ENCODE results near the gene PLEKHG4. TPM values are rescaled to one million over a fixed set of nuclear protein-coding genes. Genes with fewer than 3 reads are reported as not detected.

The PLEKHG4 gene
- total and polyA plus RNA-seq, 10 donors, result 5.1 to 27.9 (median 13.0) TPM

DNA sequence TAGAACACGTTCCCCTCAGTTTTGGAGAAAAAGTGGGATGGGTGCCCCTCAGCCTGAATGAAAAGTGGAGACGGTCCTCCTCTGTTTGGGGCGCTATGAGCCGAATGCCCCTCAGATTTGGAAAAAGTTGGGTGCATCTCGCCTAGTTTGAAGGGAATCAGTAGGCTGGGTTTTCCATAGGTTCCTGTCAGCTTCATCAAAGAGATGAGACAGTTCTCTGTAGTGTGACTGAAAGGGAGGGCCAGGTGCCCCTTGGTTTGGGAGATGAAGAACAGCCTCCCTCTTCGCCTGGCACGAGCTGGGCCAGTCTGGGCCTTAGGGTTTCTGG lies 31.3 kb upstream of the PLEKHG4 start:
- H3K4me1 ChIP-seq, result peaks cover 32 to 87% (median 60%) of the 10 kb centered on the region in 6 donors
- no peak for DNase-seq
- H3K27ac ChIP-seq, result peak overlapping the region in 6 of 8 donors; percentile 92 to 96 (median 92)
- intact Hi-C loops (cut with DNase I; ENCODE audit: low total_unique reads), result no loop called here
- 3 to 17% (median 7%) methylated on average over 6 to 7 of the region's 7 CpGs for WGBS, 5 donors
- H3K36me3 ChIP-seq, result peaks cover 0 to 5% (median 0%) of the 10 kb centered on the region in 6 donors
- no peak for TF ChIP-seq POLR2AphosphoS5 (IDR thresholded peaks at IDR 0.05)
- no peak for TF ChIP-seq POLR2A (IDR thresholded peaks at IDR 0.05)
- TF ChIP-seq, protein P1, sequence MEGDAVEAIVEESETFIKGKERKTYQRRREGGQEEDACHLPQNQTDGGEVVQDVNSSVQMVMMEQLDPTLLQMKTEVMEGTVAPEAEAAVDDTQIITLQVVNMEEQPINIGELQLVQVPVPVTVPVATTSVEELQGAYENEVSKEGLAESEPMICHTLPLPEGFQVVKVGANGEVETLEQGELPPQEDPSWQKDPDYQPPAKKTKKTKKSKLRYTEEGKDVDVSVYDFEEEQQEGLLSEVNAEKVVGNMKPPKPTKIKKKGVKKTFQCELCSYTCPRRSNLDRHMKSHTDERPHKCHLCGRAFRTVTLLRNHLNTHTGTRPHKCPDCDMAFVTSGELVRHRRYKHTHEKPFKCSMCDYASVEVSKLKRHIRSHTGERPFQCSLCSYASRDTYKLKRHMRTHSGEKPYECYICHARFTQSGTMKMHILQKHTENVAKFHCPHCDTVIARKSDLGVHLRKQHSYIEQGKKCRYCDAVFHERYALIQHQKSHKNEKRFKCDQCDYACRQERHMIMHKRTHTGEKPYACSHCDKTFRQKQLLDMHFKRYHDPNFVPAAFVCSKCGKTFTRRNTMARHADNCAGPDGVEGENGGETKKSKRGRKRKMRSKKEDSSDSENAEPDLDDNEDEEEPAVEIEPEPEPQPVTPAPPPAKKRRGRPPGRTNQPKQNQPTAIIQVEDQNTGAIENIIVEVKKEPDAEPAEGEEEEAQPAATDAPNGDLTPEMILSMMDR (IDR thresholded peaks at IDR 0.05 in 8 of 11, conservative IDR thresholded peaks at IDR 0.05 in 3 of 11), result no peak
- H3K9me3 ChIP-seq, result no peaks in the 10 kb centered on the region
- peak overlapping the region; percentile 45 to 95 (median 92) for H3K4me3 ChIP-seq
- peaks cover 0 to 30% (median 7%) of the 10 kb centered on the region in 7 donors for H3K27me3 ChIP-seq (replicated peaks in 1 of 7)

DNA sequence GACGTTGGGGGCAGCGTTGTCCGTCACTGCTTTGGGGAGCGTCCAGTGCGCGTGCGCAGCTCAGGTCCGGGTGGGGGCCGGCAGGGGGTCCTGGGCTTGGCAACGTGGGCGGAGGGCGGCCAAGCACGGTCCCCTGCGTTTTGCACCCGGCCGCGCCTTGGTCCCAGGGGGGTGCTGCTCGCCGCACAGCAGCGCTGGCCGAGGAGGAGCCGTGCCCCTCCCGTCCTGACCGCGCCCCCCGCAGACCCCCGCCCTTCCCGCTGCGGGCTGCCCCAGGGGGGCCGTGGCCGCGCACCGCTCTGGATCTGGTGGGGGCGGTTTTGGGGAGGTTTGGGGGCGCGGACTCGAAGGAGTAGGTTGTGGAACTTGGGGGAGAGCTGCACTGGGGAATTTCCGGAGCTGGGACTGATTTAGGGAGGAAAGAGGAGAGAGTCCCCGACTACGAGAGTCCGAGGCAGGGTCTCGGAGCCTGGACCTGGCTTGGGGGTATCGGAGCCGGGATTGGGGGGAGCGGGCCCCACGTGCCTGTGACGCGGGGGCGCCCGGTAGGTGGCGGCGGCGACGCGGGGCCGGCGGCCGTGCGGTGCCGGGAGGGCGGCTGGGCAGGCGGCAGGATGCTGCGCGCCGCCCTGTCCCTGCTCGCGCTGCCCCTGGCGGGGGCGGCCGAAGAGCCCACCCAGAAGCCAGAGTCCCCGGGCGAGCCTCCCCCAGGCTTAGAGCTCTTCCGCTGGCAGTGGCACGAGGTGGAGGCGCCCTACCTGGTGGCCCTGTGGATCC lies 30.7 kb upstream of the PLEKHG4 start, which contains the start of gene SLC9A5:
SLC9A5 (plus strand) TSS at position 579 of the 777 bp plus-strand sequence; CDS start at position 615, 36 bp downstream.
- Histone ChIP-seq H3K27ac (peak within 1 kb of the TSS in 7 of 8 donors; percentile 5 to 96 (median 92)), H3K9me3 (no peaks in the 10 kb centered on the region), H3K36me3 (peaks cover 0 to 5% (median 0%) of the 10 kb centered on the region in 6 donors), H3K4me3 (peak within 1 kb of the TSS; percentile 57 to 95 (median 93)), H3K4me1 (peaks cover 30 to 81% (median 55%) of the 10 kb centered on the region in 6 donors), H3K27me3 (replicated peaks in 1 of 7) (peaks cover 0 to 30% (median 7%) of the 10 kb centered on the region in 7 donors)
- peak in 2 of 3 donors; percentile 42 to 50 for TF ChIP-seq POLR2AphosphoS5 (IDR thresholded peaks at IDR 0.05)
- TF ChIP-seq POLR2A (IDR thresholded peaks at IDR 0.05), result no peak
- TF ChIP-seq, protein P1 (IDR thresholded peaks at IDR 0.05 in 8 of 11, conservative IDR thresholded peaks at IDR 0.05 in 3 of 11), result peak in 4 of 11 experiments; percentile 14 to 29 (median 28)
- WGBS, 5 donors, result 0 to 2% (median 1%) methylated on average over 29 to 75 of the region's 75 CpGs
- intact Hi-C loops (cut with DNase I; ENCODE audit: low total_unique reads), result no loop called here
- DNase-seq, result peak; percentile 89

DNA sequence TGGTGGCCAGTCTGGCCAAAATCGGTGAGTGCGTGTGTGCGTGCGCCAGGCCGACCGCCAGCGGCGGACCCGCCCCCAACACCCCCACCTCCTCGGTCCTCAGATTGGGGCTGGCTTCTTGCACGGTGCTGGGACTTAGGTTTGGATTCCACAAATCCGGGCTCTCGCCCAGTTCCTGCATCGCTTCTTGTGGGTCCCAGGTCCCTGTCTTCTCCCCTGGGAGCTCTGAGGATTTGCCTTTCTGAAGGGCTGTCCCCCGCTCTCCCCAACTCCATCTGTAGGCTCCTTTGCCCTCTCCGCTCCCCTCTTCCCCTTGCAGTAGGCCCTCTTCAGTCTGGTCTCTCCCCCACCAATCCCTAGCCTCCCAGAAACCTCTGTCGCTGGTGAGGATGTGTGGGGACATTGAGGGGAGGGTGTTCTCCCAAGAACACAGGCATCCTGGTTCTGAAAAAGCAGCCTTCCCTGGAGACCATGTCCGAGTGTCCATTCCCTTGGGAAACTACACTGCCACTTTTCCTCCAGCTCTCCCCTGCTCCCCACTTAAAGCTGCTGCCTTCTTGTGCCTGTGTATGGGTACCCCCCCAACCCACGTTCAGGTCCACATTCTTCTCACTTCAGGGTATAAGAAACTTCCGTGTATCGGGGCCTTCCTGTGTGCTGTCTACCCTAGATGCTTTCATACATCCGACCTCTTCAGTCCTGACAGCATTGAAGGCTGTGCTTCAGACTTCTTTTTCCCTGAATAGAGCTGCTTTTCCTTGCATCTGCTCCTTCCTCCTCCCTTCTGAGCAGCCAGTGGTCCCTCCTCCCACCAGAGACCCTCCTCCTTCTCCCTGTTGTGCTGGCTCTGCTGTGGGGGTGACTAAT lies 29.9 kb upstream of the PLEKHG4 start:
- intact Hi-C loops (cut with DNase I; ENCODE audit: low total_unique reads), result no loop called here
- Histone ChIP-seq H3K4me1 (peaks cover 23 to 73% (median 47%) of the 10 kb centered on the region in 6 donors), H3K27ac (peak overlapping the region in 5 of 8 donors; percentile 92 to 96 (median 92)), H3K4me3 (peak overlapping the region; percentile 45 to 95 (median 92)), H3K9me3 (no peaks in the 10 kb centered on the region), H3K27me3 (replicated peaks in 1 of 7) (peaks cover 0 to 30% (median 7%) of the 10 kb centered on the region in 7 donors), H3K36me3 (peaks cover 0 to 5% (median 0%) of the 10 kb centered on the region in 6 donors)
- WGBS, 5 donors, result 25 to 34% (median 28%) methylated on average over 18 to 22 of the region's 22 CpGs
- TF ChIP-seq, protein P1 (IDR thresholded peaks at IDR 0.05 in 8 of 11, conservative IDR thresholded peaks at IDR 0.05 in 3 of 11), result no peak
- TF ChIP-seq POLR2A (IDR thresholded peaks at IDR 0.05), result no peak
- no peak for TF ChIP-seq POLR2AphosphoS5 (IDR thresholded peaks at IDR 0.05)
- no peak for DNase-seq
